GM23338 (cell line): ENCODE measurements around the gene SAPCD1.

Experiments used
- CREB1 ChIP-seq: fragments of 250-450 bp; sonication (Bioruptor Pico); IDR thresholded peaks from 2 replicates; pipeline ENCODE4 v1.5.0; 2020; ENCODE audit warnings: low read depth, mild to moderate bottlenecking, moderate library complexity
- CTCF ChIP-seq, 2 experiments: fragments of 200-600 bp in 1 of 2; sonication (generic) in 1 of 2; conservative IDR thresholded peaks; 2 replicates each; pipeline versions ENCODE4 v1.5.1 to v1.6.1; 2016 to 2017; ENCODE audit warnings: antibody characterized with exemption in 2 of 2, low read depth in 2 of 2, mild to moderate bottlenecking in 2 of 2, moderate library complexity in 1 of 2
- ETS1 ChIP-seq: IDR thresholded peaks from 2 replicates; pipeline ENCODE4 v1.6.1; 2016; ENCODE audit warnings: antibody characterized with exemption
- EZH2 ChIP-seq: fragments of 200-600 bp; sonication (generic); IDR thresholded peaks from one replicate; pipeline ENCODE4 v1.8.0; 2017; ENCODE audit warnings: antibody characterized with exemption, mild to moderate bottlenecking, low read depth; ENCODE audit not compliant: unreplicated experiment
- EZH2phosphoT487 ChIP-seq: fragments of 200-600 bp; sonication (generic); IDR thresholded peaks from one replicate; pipeline ENCODE4 v1.8.1; 2018; ENCODE audit warnings: antibody characterized with exemption; ENCODE audit not compliant: unreplicated experiment
- JUNB ChIP-seq: IDR thresholded peaks from one replicate; pipeline ENCODE4 v1.6.1; 2016; ENCODE audit warnings: antibody characterized with exemption; ENCODE audit not compliant: unreplicated experiment
- NANOG ChIP-seq: IDR thresholded peaks from 2 replicates; pipeline ENCODE4 v1.6.1; 2016; ENCODE audit warnings: antibody characterized with exemption, borderline replicate concordance
- POLR2AphosphoS5 ChIP-seq: IDR thresholded peaks from 2 replicates; pipeline ENCODE4 v1.6.1; 2016; ENCODE audit warnings: antibody characterized with exemption, low read depth
- REST ChIP-seq: IDR thresholded peaks from one replicate; pipeline ENCODE4 v1.6.1; 2018; ENCODE audit warnings: antibody characterized with exemption; ENCODE audit not compliant: unreplicated experiment
- STAT1 ChIP-seq: IDR thresholded peaks from one replicate; pipeline ENCODE4 v1.6.1; 2016; ENCODE audit warnings: antibody characterized with exemption; ENCODE audit not compliant: unreplicated experiment
- ZNF114 ChIP-seq: fragments of 250-450 bp; sonication (Bioruptor Pico); IDR thresholded peaks from 2 replicates; pipeline ENCODE4 v1.5.0; 2020; ENCODE audit warnings: mild to moderate bottlenecking, moderate library complexity
- ZNF331 ChIP-seq: fragments of 250-450 bp; sonication (Bioruptor Pico); IDR thresholded peaks from 2 replicates; pipeline ENCODE4 v1.5.0; 2020; ENCODE audit warnings: low read depth, mild to moderate bottlenecking, moderate library complexity

GRCh38 chr6:31768363-31769257, 6.2 kb downstream of the SAPCD1 start:
- TF ChIP-seq REST (no peak), CTCF (conservative IDR thresholded peaks at IDR 0.05; ENCODE audit: low read depth in 2 of 2) (no peak), POLR2AphosphoS5 (no peak), ZNF331 (CRISPR knock-in tag) (no peak), EZH2phosphoT487 (no peak), EZH2 (no peak), ZNF114 (CRISPR knock-in tag) (no peak), JUNB (no peak), CREB1 (CRISPR knock-in tag) (no peak), STAT1 (no peak), ETS1 (no peak), NANOG (no peak)
